ENCODE measurements around the gene FXYD6.

The FXYD6 gene

GRCh38 chr11:117828611-117829368 is 47.7 kb downstream of the FXYD6 start:
- DNase-seq: peak; percentile 57

GRCh38 chr11:117827521-117828511 is 48.6 kb downstream of the FXYD6 start:
- no peak for DNase-seq

- DNase-seq: no peak
These were observed 49.6 kb downstream of the FXYD6 start for GRCh38 chr11:117826832-117827231.

- DNase-seq: no peak
These were observed 50.3 kb downstream of the FXYD6 start for GRCh38 chr11:117826190-117826570.

GRCh38 chr11:117825538-117826189 is 50.8 kb downstream of the FXYD6 start:
- no peak for DNase-seq

- no peak for DNase-seq
These were observed 51.6 kb downstream of the FXYD6 start, which contains the start of gene FXYD2 for GRCh38 chr11:117824571-117825537. TSS of gene FXYD2 (minus strand) at chr11:117824744. CDS start at chr11:117824678, 66 bp downstream.

GRCh38 chr11:117823946-117824420 is 52.5 kb downstream of the FXYD6 start:
- DNase-seq: peak; percentile 44

GRCh38 chr11:117823294-117823945 is 53.0 kb downstream of the FXYD6 start:
- DNase-seq: peak; percentile 68

GRCh38 chr11:117822074-117823033 is 54.1 kb downstream of the FXYD6 start:
- DNase-seq: peak; percentile 63

GRCh38 chr11:117821431-117821830 is 55.0 kb downstream of the FXYD6 start:
- no peak for DNase-seq

GRCh38 chr11:117820516-117820915 is 55.9 kb downstream of the FXYD6 start:
- DNase-seq: no peak

- no peak for DNase-seq
These were observed 56.4 kb downstream of the FXYD6 start for GRCh38 chr11:117820071-117820470.

GRCh38 chr11:117819096-117820040 is 57.1 kb downstream of the FXYD6 start:
- peak; percentile 63 for DNase-seq

GRCh38 chr11:117818041-117818873 is 58.2 kb downstream of the FXYD6 start:
- DNase-seq: no peak

GRCh38 chr11:117817368-117818040 is 59.0 kb downstream of the FXYD6 start:
- peak; percentile 81 for DNase-seq

- no peak for DNase-seq
These were observed 59.6 kb downstream of the FXYD6 start for GRCh38 chr11:117816846-117817367.
